Liver (tissue), 3 donors: ENCODE results near the gene LPP.

Experiments used
- ATF3 ChIP-seq: IDR thresholded peaks from 2 replicates; pipeline ENCODE4 v1.6.1; 2016; ENCODE audit warnings: antibody characterized with exemption
- CTCF ChIP-seq: fragments of 150-350 bp; IDR thresholded peaks from 2 replicates; pipeline ENCODE4 v1.5.1; 2017; ENCODE audit warnings: improper control_type of control experiment, low read depth, low read length; ENCODE audit not compliant: missing input control
- EGR1 ChIP-seq, 2 donors: IDR thresholded peaks; 2 replicates each; pipeline ENCODE4 v1.6.1; 2016 to 2018; ENCODE audit warnings: antibody characterized with exemption in 2 of 2, low read depth in 2 of 2
- FOXA1 ChIP-seq: IDR thresholded peaks from 2 replicates; pipeline ENCODE4 v1.6.1; 2016; ENCODE audit warnings: antibody characterized with exemption
- GABPA ChIP-seq, 2 donors: IDR thresholded peaks in 1 of 2; conservative IDR thresholded peaks in 1 of 2; 2 replicates each; pipeline ENCODE4 v1.6.1; 2016; ENCODE audit warnings: antibody characterized with exemption in 2 of 2, mild to moderate bottlenecking in 1 of 2, moderate library complexity in 1 of 2
- HNF4A ChIP-seq, 2 donors: conservative IDR thresholded peaks; 2 replicates each; pipeline ENCODE4 v1.6.1; 2016; ENCODE audit warnings: antibody characterized with exemption in 2 of 2, mild to moderate bottlenecking in 2 of 2
- JUND ChIP-seq, 2 donors: IDR thresholded peaks; 2 replicates each; pipeline ENCODE4 v1.6.1; 2016; ENCODE audit warnings: antibody characterized with exemption in 2 of 2
- MAX ChIP-seq: IDR thresholded peaks from 2 replicates; pipeline ENCODE4 v1.6.1; 2016; ENCODE audit warnings: antibody characterized with exemption
- RAD21 ChIP-seq, 2 donors: IDR thresholded peaks; 2 replicates each; pipeline ENCODE4 v1.6.1; 2016; ENCODE audit warnings: antibody characterized with exemption in 2 of 2, mild to moderate bottlenecking in 2 of 2
- REST ChIP-seq: IDR thresholded peaks from 2 replicates; pipeline ENCODE4 v1.6.1; 2016; ENCODE audit warnings: antibody characterized with exemption, mild to moderate bottlenecking
- SP1 ChIP-seq: IDR thresholded peaks from 2 replicates; pipeline ENCODE4 v1.6.1; 2018; ENCODE audit warnings: antibody characterized with exemption, mild to moderate bottlenecking
- TAF1 ChIP-seq: conservative IDR thresholded peaks from 2 replicates; pipeline ENCODE4 v1.6.1; 2016; ENCODE audit warnings: antibody characterized with exemption, mild to moderate bottlenecking
- YY1 ChIP-seq: IDR thresholded peaks from 2 replicates; pipeline ENCODE4 v1.6.1; 2016; ENCODE audit warnings: antibody characterized with exemption, mild to moderate bottlenecking
- ZBTB33 ChIP-seq: IDR thresholded peaks from 2 replicates; pipeline ENCODE4 v1.6.1; 2016; ENCODE audit warnings: antibody characterized with exemption
- donor health status: healthy.
- donor health status: healthy.

- TF ChIP-seq SP1: no peak
- no peak for TF ChIP-seq CTCF
- TF ChIP-seq REST: no peak
- TF ChIP-seq ATF3: no peak
- no peak for TF ChIP-seq MAX
- TF ChIP-seq YY1: no peak
- TF ChIP-seq TAF1: no peak
- TF ChIP-seq EGR1 (IDR thresholded peaks at IDR 0.05; ENCODE audit: low read depth in 2 of 2): no peak
- no peak for TF ChIP-seq ZBTB33
- TF ChIP-seq GABPA (IDR thresholded peaks at IDR 0.05 in 1 of 2, conservative IDR thresholded peaks at IDR 0.05 in 1 of 2): no peak
- TF ChIP-seq FOXA1: no peak
- TF ChIP-seq HNF4A (conservative IDR thresholded peaks at IDR 0.05): no peak
- TF ChIP-seq JUND (IDR thresholded peaks at IDR 0.05): no peak
- TF ChIP-seq RAD21 (IDR thresholded peaks at IDR 0.05): no peak
Measured at GRCh38 chr3:188446766-188447165, 292.8 kb downstream of the LPP start.
